Upper lobe of left lung (tissue), 6 donors: ENCODE data around the gene ARHGEF1. TPM values are rescaled to one million over a fixed set of nuclear protein-coding genes. Genes with fewer than 3 reads are reported as not detected.

Experiments used
- ATAC-seq, 2 donors: fragments of 200-7000 bp; cut with Tn5 transposase; one replicate each; pipeline ENCODE4 v1.9.1; 2022; ENCODE audit warnings: mild to moderate bottlenecking in 2 of 2, moderate library complexity in 2 of 2; ENCODE audit not compliant: low FRiP score in 2 of 2
- DNase-seq, 2 donors: peaks; one replicate each; pipeline ENCODE4 v3.0.0-alpha.2; 2019 to 2020
- H3K27ac ChIP-seq, 4 donors: fragments of 200-600 bp; sonication (generic); one replicate each; pipeline ENCODE4 v1.5.1; 2016 to 2019
- H3K27me3 ChIP-seq, 4 donors: fragments of 200-600 bp; sonication (generic); one replicate each; pipeline ENCODE4 v1.5.1; 2017 to 2019
- H3K36me3 ChIP-seq, 4 donors: fragments of 200-600 bp; sonication (generic); one replicate each; pipeline ENCODE4 v1.5.1; 2016 to 2019
- H3K4me1 ChIP-seq, 4 donors: fragments of 200-600 bp; sonication (generic); one replicate each; pipeline ENCODE4 v1.5.1; 2018 to 2019
- H3K4me3 ChIP-seq, 4 donors: fragments of 200-600 bp; sonication (generic); one replicate each; pipeline ENCODE4 v1.5.1; 2017 to 2019; ENCODE audit warnings: mild to moderate bottlenecking in 2 of 4, moderate library complexity in 1 of 4
- H3K9me3 ChIP-seq, 4 donors: fragments of 200-600 bp; sonication (generic); one replicate each; pipeline ENCODE4 v1.5.1; 2018 to 2019
- CTCF ChIP-seq, 6 experiments: fragments of 450-650 bp in 4 of 6; fragments of 200-600 bp in 2 of 6; sonication (generic) in 2 of 6; IDR thresholded peaks; one replicate each; pipeline ENCODE4 v1.5.1; 2016 to 2019; ENCODE audit warnings: antibody characterized with exemption in 6 of 6
- EP300 ChIP-seq, 4 donors: sonication (generic); formaldehyde crosslinking; IDR thresholded peaks; one replicate each; pipeline ENCODE4 v1.5.1; 2017; ENCODE audit warnings: antibody characterized with exemption in 4 of 4, control low read depth in 2 of 4
- POLR2A ChIP-seq, 4 donors: fragments of 450-650 bp; IDR thresholded peaks; one replicate each; pipeline ENCODE4 v1.5.1; 2016 to 2017; ENCODE audit warnings: antibody characterized with exemption in 4 of 4, mild to moderate bottlenecking in 2 of 4
- POLR2AphosphoS5 ChIP-seq, 2 donors: sonication (generic); formaldehyde crosslinking; IDR thresholded peaks; one replicate each; pipeline ENCODE4 v1.5.1; 2017; ENCODE audit warnings: antibody characterized with exemption in 2 of 2
- WGBS, 2 donors: methylation state at CpG; one replicate each; pipeline ENCODE4 v1.1.5; 2017 to 2018; 5-methylcytosine and 5-hydroxymethylcytosine counted together
- total RNA-seq, 6 donors: library from RNA; depleted of rRNA in 4 of 6; stranded (reverse); fragments of >200 nt in 4 of 6; gene quantifications; one replicate each; pipeline versions ENCODE4 v1.1.0 to v1.2.1, GENCODE V29; 2016 to 2021
- donor health status: DM: no; HTN: no; CAD: no; lungs with moderate emphysema.
- donor health status: DM: no; HTN: yes; CAD: no; lungs with severe emphysema.

ARHGEF1 gene
- total RNA-seq, 6 donors from 2014 or later: 115 to 731 (median 233) TPM

DNA sequence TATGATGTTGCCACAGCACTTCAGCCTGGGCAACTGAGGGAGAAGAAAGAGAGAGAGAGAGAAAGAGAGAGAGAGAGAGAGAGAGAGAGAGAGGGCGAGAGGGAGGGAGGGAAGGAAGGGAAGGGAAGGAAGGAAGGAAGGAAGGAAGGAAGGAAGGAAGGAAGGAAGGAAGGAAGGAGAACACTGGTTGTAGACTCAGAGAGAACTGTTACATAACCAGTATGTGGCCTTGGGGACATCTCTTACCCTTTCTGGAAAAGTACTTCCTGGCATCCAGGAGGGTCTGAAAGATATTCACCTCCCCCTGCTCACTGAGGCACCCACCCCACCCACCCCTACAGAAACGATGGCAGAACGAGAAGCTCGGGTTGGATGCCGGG is 2.7 kb upstream of the ARHGEF1 start:
- TF ChIP-seq POLR2A (IDR thresholded peaks at IDR 0.05): no peak
- no peak for TF ChIP-seq CTCF (IDR thresholded peaks at IDR 0.05)
- no peak for TF ChIP-seq EP300 (IDR thresholded peaks at IDR 0.05)
- TF ChIP-seq POLR2AphosphoS5 (IDR thresholded peaks at IDR 0.05): no peak
- WGBS, 2 donors: 66 to 75% methylated on average over 5 of the region's 5 CpGs
- DNase-seq (no peak), ATAC-seq (no peak)
- Histone ChIP-seq H3K27me3 (no peaks in the 10 kb centered on the region), H3K36me3 (no peaks in the 10 kb centered on the region), H3K27ac (no peak overlapping the region), H3K4me3 (no peak overlapping the region), H3K4me1 (peaks cover 17 to 39% (median 25%) of the 10 kb centered on the region in 4 donors), H3K9me3 (no peaks in the 10 kb centered on the region)

- H3K27me3 ChIP-seq: no peaks in the 10 kb centered on the region
- WGBS, 2 donors: 0 to 1% methylated on average over 18 to 23 of the region's 23 CpGs
- H3K4me3 ChIP-seq: peak overlapping the region; percentile 76 to 100 (median 96)
- peaks cover 0 to 7% (median 3%) of the 10 kb centered on the region in 4 donors for H3K36me3 ChIP-seq
- peak overlapping the region; percentile 92 to 98 (median 96) for H3K27ac ChIP-seq
- peaks cover 42 to 61% (median 46%) of the 10 kb centered on the region in 4 donors for H3K4me1 ChIP-seq
- no peak for TF ChIP-seq POLR2A (IDR thresholded peaks at IDR 0.05)
- no peak for TF ChIP-seq CTCF (IDR thresholded peaks at IDR 0.05)
- no peak for TF ChIP-seq EP300 (IDR thresholded peaks at IDR 0.05)
- TF ChIP-seq POLR2AphosphoS5 (IDR thresholded peaks at IDR 0.05): no peak
- ATAC-seq: no peak
- no peak for DNase-seq
- no peaks in the 10 kb centered on the region for H3K9me3 ChIP-seq
These were observed 458 bp downstream of the ARHGEF1 start for GRCh38 chr19:41883463-41883820.

DNA sequence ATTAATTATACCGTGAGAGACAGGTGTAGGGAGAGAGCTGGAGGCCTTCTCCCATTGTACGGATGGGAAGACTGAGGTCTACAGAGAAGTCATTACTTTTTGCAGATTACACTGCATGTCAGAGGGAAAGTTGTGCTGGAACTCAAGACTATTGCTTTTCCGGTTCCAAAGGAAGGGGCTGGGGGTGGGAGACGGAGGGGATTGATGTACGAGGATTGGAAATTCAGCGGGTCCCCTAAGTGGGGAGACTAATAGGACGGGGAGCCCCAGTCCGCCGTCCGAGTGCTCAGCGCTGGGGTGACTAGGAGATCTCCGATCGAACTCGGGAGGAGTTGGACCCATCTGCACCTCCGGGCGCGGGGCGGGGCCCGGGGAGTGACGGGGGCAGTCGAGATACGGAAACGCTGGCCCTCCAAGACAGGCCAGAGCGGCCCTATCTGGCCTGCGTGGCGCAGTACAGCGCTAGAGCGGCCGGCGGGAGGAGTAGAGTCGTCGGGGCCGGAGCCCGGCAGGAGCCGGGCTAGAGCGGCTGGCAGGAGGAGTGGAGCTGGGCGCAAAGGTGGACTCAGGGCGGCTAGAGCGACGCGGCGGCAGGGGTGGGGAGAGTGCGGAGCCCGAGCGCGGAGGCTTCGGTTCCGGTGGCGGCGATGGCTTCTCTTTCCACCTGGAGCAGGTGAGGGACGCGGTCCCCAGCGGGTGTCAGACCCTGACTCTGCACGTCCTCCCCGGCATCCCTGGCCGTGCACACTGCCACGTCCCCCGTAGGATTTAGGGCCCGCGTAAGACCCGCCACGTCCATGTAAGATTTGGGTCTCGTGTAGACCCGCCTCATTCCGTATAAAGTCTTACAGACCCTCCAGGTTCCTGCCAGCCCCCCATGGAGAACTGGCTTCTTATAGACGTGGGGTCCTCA is 1.1 kb downstream of the ARHGEF1 start:
- peaks cover 48 to 67% (median 52%) of the 10 kb centered on the region in 4 donors for H3K4me1 ChIP-seq
- 1% methylated on average over 16 to 53 of the region's 66 CpGs for WGBS, 2 donors
- TF ChIP-seq CTCF (IDR thresholded peaks at IDR 0.05): peak in 3 of 6 experiments; percentile 7 to 28 (median 17)
- TF ChIP-seq POLR2A (IDR thresholded peaks at IDR 0.05): peak in 2 of 4 donors; percentile 36 to 81
- TF ChIP-seq POLR2AphosphoS5 (IDR thresholded peaks at IDR 0.05): peak; percentile 76 to 87
- TF ChIP-seq EP300 (IDR thresholded peaks at IDR 0.05): no peak
- DNase-seq (peak; percentile 97 to 98), ATAC-seq (peak; percentile 96 to 97)
- peak overlapping the region; percentile 76 to 100 (median 96) for H3K4me3 ChIP-seq
- peaks cover 0 to 13% (median 8%) of the 10 kb centered on the region in 4 donors for H3K36me3 ChIP-seq
- H3K27ac ChIP-seq: peak overlapping the region; percentile 92 to 98 (median 96)
- no peaks in the 10 kb centered on the region for H3K9me3 ChIP-seq
- no peaks in the 10 kb centered on the region for H3K27me3 ChIP-seq

GRCh38 chr19:41886761-41887710 is 4.1 kb downstream of the ARHGEF1 start:
- 37 to 55% methylated on average over 13 of the region's 13 CpGs for WGBS, 2 donors
- DNase-seq (no peak), ATAC-seq (no peak)
- Histone ChIP-seq H3K4me3 (peak overlapping the region in 3 of 4 donors; percentile 9 to 37 (median 35)), H3K27ac (peak overlapping the region; percentile 47 to 97 (median 76)), H3K9me3 (no peaks in the 10 kb centered on the region), H3K27me3 (no peaks in the 10 kb centered on the region), H3K4me1 (peaks cover 46 to 64% (median 51%) of the 10 kb centered on the region in 4 donors), H3K36me3 (peaks cover 5 to 41% (median 31%) of the 10 kb centered on the region in 4 donors)
- TF ChIP-seq EP300 (IDR thresholded peaks at IDR 0.05) (no peak), POLR2A (IDR thresholded peaks at IDR 0.05) (peak in 1 of 4 donors; percentile 4), POLR2AphosphoS5 (IDR thresholded peaks at IDR 0.05) (no peak), CTCF (IDR thresholded peaks at IDR 0.05) (no peak)
